GM12801 (cell line): ENCODE measurements around the gene FKBP15.

Experiments used
- CTCF ChIP-seq: IDR thresholded peaks from one replicate; pipeline ENCODE4 v1.5.1; 2011; ENCODE audit warnings: control low read depth; ENCODE audit not compliant: insufficient read length; ENCODE audit errors: extremely low read depth

The FKBP15 gene

GRCh38 chr9:113187929-113188595 is 33.0 kb downstream of the FKBP15 start:
- no peak for TF ChIP-seq CTCF

- TF ChIP-seq CTCF, result no peak
Observed at GRCh38 chr9:113186137-113186755, 34.8 kb downstream of the FKBP15 start.

DNA sequence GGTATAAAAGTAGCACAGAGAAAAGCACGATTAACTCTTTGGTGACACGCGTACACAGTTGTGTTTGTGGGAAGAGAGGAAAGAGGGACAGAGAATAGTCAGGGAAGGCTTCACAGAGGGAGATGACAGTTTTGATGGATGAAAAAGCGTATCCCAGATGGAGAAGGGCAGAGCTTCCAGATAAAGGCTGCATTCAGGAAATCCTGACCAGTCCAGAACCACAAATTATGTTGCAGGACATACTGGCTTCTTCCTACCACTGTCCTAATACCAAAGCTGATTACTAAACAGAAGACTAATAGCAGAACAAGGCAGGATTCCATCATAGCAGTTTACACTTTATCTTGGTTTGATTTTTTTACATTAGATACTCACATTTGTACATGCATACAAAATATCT is 35.8 kb downstream of the FKBP15 start:
- TF ChIP-seq CTCF, result no peak

DNA sequence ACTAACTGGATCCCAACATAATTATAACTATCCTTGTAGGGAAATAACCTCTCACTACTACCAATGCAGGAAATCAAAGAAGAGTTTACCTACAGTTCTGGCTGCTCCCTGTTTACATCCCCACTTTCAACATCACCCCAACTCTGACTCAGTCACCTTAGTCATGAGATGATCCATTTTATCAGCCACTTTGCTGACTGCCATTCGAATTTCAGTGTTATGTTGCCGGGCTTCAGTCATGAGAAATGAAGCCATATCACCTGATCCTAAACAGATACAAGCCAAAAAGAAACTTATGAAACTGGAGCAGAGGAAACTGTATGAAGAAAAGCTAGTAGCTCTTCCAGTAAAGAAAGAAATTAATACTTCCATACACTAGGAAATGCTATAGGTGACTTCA is 36.5 kb downstream of the FKBP15 start:
- TF ChIP-seq CTCF, result no peak

- no peak for TF ChIP-seq CTCF
Observed at GRCh38 chr9:113183956-113184488, 37.1 kb downstream of the FKBP15 start.

DNA sequence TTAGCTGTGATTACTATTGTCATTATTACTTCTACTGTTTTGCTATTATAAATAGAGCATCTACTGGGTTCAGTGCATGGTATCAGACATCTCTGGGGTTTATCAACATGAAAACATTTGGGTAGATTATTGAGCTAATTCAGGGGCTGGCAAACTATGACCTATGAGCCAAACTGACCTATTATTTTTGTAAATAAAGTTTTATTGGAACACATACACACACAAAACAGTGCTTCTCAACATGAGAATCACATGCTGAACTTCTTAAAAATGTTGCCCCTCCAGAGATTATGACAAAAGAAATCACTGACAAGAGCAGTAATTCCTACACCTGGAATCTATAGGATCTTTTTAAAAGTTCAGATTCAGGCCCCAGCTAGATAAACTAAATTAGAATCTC is 39.9 kb downstream of the FKBP15 start:
- TF ChIP-seq CTCF, result no peak

GRCh38 chr9:113179839-113180238 is 41.2 kb downstream of the FKBP15 start:
- no peak for TF ChIP-seq CTCF
